DMS114 treated with DMSO at 0.1 percent for 48 hours (cell line): ENCODE results near the gene IFT22.
"Not testable (repeated sequence)": the region's sequence is repeated elsewhere in the genome, so short reads cannot be mapped to it uniquely, and the experiment has no call there.

ENCODE experiments used
- DNase-seq: peaks from one replicate; lab custom pipeline; 2025; ENCODE audit not compliant: unreplicated experiment; lab: John Stamatoyannopoulos, UW

IFT22 gene

GRCh38 chr7:101278461-101279292 lies 42.9 kb downstream of the IFT22 start:
- DNase-seq: no peak

GRCh38 chr7:101277155-101277554 lies 44.5 kb downstream of the IFT22 start:
- DNase-seq: no peak

- DNase-seq: no peak
These were observed 48.4 kb downstream of the IFT22 start for GRCh38 chr7:101273206-101273605.

- no peak for DNase-seq
These were observed 50.6 kb downstream of the IFT22 start for GRCh38 chr7:101271021-101271420.

- no peak for DNase-seq
These were observed 51.9 kb downstream of the IFT22 start for GRCh38 chr7:101269664-101270063.

- DNase-seq: no peak
These were observed 55.7 kb downstream of the IFT22 start for GRCh38 chr7:101265622-101266516.

- not testable (repeated sequence) for DNase-seq
These were observed 57.4 kb downstream of the IFT22 start for GRCh38 chr7:101264102-101264706.
